Hepatocyte (in vitro differentiated cells): Measurements from ENCODE around the gene DSCAML1. TPM values are rescaled to one million over a fixed set of nuclear protein-coding genes. Genes with fewer than 3 reads are reported as not detected.

Experiments
- DNase-seq: peaks from one replicate; pipeline ENCODE4 v3.0.0-alpha.2; 2016; ENCODE audit warnings: low spot score
- H2AFZ ChIP-seq: fragments of 200-600 bp; sonication (generic); 2 replicates; pipeline ENCODE4 v1.6.0; 2016; ENCODE audit warnings: antibody characterized with exemption, mild to moderate bottlenecking
- H3K27ac ChIP-seq: fragments of 200-600 bp; sonication (generic); 2 replicates; pipeline ENCODE4 v1.5.1; 2016; ENCODE audit warnings: mild to moderate bottlenecking
- H3K27me3 ChIP-seq: fragments of 200-600 bp; sonication (generic); 2 replicates; pipeline ENCODE4 v1.6.1; 2016
- H3K36me3 ChIP-seq: fragments of 200-600 bp; sonication (generic); replicated peaks from 2 replicates; pipeline ENCODE4 v1.5.1; 2016; ENCODE audit warnings: low read depth; ENCODE audit not compliant: insufficient read depth
- H3K4me1 ChIP-seq: fragments of 200-600 bp; sonication (generic); 2 replicates; pipeline ENCODE4 v1.5.1; 2016; ENCODE audit warnings: mild to moderate bottlenecking, moderate library complexity; ENCODE audit not compliant: insufficient read depth
- H3K4me2 ChIP-seq: fragments of 200-600 bp; sonication (generic); 2 replicates; pipeline ENCODE4 v1.6.0; 2016
- H3K4me3 ChIP-seq: fragments of 200-600 bp; sonication (generic); 2 replicates; pipeline ENCODE4 v1.5.1; 2016; ENCODE audit warnings: mild to moderate bottlenecking
- H3K79me2 ChIP-seq: fragments of 200-600 bp; sonication (generic); 2 replicates; pipeline ENCODE4 v1.6.0; 2017; ENCODE audit warnings: mild to moderate bottlenecking
- H3K9me2 ChIP-seq: fragments of 200-600 bp; sonication (generic); replicated peaks from 2 replicates; pipeline ENCODE4 v1.6.0; 2017; ENCODE audit warnings: mild to moderate bottlenecking; ENCODE audit not compliant: insufficient read depth
- H3K9me3 ChIP-seq: fragments of 200-600 bp; sonication (generic); 2 replicates; pipeline ENCODE4 v1.5.1; 2016; ENCODE audit warnings: low read depth, mild to moderate bottlenecking
- H4K20me1 ChIP-seq: fragments of 200-600 bp; sonication (generic); 2 replicates; pipeline ENCODE4 v1.6.0; 2016; ENCODE audit warnings: mild to moderate bottlenecking; ENCODE audit not compliant: insufficient read depth, poor library complexity, severe bottlenecking
- EZH2 ChIP-seq: fragments of 200-600 bp; sonication (generic); IDR thresholded peaks from 2 replicates; pipeline ENCODE4 v1.6.1; 2016; ENCODE audit warnings: antibody characterized with exemption, mild to moderate bottlenecking, borderline replicate concordance
- EZH2phosphoT487 ChIP-seq: fragments of 200-600 bp; sonication (generic); IDR thresholded peaks from one replicate; pipeline ENCODE4 v1.6.1; 2018; ENCODE audit warnings: antibody characterized with exemption, mild to moderate bottlenecking, low read depth, moderate library complexity; ENCODE audit not compliant: unreplicated experiment, severe bottlenecking
- WGBS: methylation state at CpG from one replicate; pipeline ENCODE4 v1.1.6; 2016; ENCODE audit warnings: low lambda C conversion rate; ENCODE audit errors: missing lambda C conversion rate; 5-methylcytosine and 5-hydroxymethylcytosine counted together
- polyA plus RNA-seq: library from polyadenylated mRNA; unstranded; fragments of >200 nt; fragmentation: Nextera tagmentation; extraction: Ambion mirVana; gene quantifications from 2 replicates; pipeline ENCODE4 v1.2.1, GENCODE V29; 2016
- total RNA-seq: library from RNA; depleted of rRNA; stranded (reverse); fragments of >200 nt; gene quantifications from 2 replicates; pipeline ENCODE4 v1.2.3, GENCODE V29; 2014
- TF ChIP-seq, protein P1 (sequence below): fragments of 200-600 bp; sonication (generic); IDR thresholded peaks from 2 replicates; pipeline ENCODE4 v1.5.1; 2016; ENCODE audit warnings: antibody characterized with exemption, mild to moderate bottlenecking; ENCODE audit not compliant: poor library complexity

DSCAML1 gene
- total and polyA plus RNA-seq, 2 experiments from 2014 or later, result 0.46 to 2.6 TPM

DNA sequence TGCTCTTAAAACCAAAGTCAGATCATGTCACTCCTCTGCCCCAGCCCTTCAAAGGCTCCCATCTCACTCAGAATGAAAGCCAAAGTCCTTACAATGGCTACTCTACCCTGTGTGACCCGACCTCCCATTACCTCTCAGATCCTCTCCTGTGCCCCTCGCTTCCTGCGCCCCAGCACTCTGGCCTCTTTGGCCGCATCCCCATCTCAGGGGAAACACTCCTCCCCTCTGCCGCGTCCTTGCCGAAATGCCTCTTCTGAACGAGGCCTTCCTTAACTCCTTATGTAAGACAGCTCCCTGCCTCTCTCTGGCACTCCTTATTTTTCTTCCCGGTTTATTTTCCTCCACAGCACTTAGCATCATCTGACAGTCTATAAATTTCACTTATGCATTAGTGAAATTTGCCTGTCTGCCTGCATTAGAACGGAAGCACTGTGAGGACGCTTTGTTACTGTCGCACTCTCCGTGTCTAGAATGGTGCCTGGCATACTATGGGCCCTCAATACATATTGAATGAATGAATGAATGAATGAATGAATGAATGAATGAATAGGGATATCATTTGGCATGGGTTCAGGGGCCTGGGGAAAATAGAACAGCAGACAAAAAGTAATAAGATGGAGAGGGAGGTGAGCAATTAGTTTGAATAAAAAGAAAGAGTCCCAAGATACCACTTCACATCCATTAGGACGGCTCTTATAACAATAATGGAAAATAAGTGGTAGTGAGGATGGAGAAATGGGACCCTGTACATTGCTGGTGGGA lies 331.6 kb downstream of the DSCAML1 start:
- H3K79me2 ChIP-seq, result no peaks in the 10 kb centered on the region
- H2AFZ ChIP-seq, result no peak overlapping the region
- no peaks in the 10 kb centered on the region for H3K9me3 ChIP-seq
- TF ChIP-seq, protein P1, sequence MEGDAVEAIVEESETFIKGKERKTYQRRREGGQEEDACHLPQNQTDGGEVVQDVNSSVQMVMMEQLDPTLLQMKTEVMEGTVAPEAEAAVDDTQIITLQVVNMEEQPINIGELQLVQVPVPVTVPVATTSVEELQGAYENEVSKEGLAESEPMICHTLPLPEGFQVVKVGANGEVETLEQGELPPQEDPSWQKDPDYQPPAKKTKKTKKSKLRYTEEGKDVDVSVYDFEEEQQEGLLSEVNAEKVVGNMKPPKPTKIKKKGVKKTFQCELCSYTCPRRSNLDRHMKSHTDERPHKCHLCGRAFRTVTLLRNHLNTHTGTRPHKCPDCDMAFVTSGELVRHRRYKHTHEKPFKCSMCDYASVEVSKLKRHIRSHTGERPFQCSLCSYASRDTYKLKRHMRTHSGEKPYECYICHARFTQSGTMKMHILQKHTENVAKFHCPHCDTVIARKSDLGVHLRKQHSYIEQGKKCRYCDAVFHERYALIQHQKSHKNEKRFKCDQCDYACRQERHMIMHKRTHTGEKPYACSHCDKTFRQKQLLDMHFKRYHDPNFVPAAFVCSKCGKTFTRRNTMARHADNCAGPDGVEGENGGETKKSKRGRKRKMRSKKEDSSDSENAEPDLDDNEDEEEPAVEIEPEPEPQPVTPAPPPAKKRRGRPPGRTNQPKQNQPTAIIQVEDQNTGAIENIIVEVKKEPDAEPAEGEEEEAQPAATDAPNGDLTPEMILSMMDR, result no peak
- TF ChIP-seq EZH2 (no peak), EZH2phosphoT487 (no peak)
- no peak overlapping the region for H3K27ac ChIP-seq
- H3K9me2 ChIP-seq, result no peaks in the 10 kb centered on the region
- no peaks in the 10 kb centered on the region for H3K36me3 ChIP-seq
- WGBS, result 74% methylated on average over 14 of the region's 14 CpGs
- H3K4me2 ChIP-seq, result no peak overlapping the region
- H3K27me3 ChIP-seq, result no peaks in the 10 kb centered on the region
- no peaks in the 10 kb centered on the region for H3K4me1 ChIP-seq
- H4K20me1 ChIP-seq, result no peaks in the 10 kb centered on the region
- no peak for DNase-seq
- no peak overlapping the region for H3K4me3 ChIP-seq

GRCh38 chr11:117464778-117465177 lies 332.2 kb downstream of the DSCAML1 start:
- Histone ChIP-seq H3K27me3 (no peaks in the 10 kb centered on the region), H3K9me2 (no peaks in the 10 kb centered on the region), H4K20me1 (no peaks in the 10 kb centered on the region), H3K9me3 (no peaks in the 10 kb centered on the region), H3K4me3 (no peak overlapping the region), H3K4me2 (no peak overlapping the region), H3K27ac (no peak overlapping the region), H2AFZ (no peak overlapping the region), H3K79me2 (no peaks in the 10 kb centered on the region), H3K4me1 (no peaks in the 10 kb centered on the region), H3K36me3 (no peaks in the 10 kb centered on the region)
- TF ChIP-seq, protein P1, result no peak
- TF ChIP-seq EZH2 (no peak), EZH2phosphoT487 (no peak)
- no peak for DNase-seq
- WGBS, result 96% methylated on average over 13 of the region's 13 CpGs

GRCh38 chr11:117462864-117463247 lies 334.2 kb downstream of the DSCAML1 start:
- DNase-seq, result no peak
- Histone ChIP-seq H3K4me3 (no peak overlapping the region), H3K9me3 (no peaks in the 10 kb centered on the region), H3K79me2 (no peaks in the 10 kb centered on the region), H3K9me2 (no peaks in the 10 kb centered on the region), H3K36me3 (no peaks in the 10 kb centered on the region), H4K20me1 (no peaks in the 10 kb centered on the region), H3K4me1 (no peaks in the 10 kb centered on the region), H3K27ac (no peak overlapping the region), H3K4me2 (no peak overlapping the region), H2AFZ (no peak overlapping the region), H3K27me3 (no peaks in the 10 kb centered on the region)
- 72% methylated on average over 8 of the region's 8 CpGs for WGBS
- TF ChIP-seq, protein P1, result no peak
